Keratinocyte (primary cell): Measurements from ENCODE around the gene OGFOD3. TPM values are rescaled to one million over a fixed set of nuclear protein-coding genes. Genes with fewer than 3 reads are reported as not detected.

ENCODE experiments used
- DNase-seq: peaks from one replicate; pipeline ENCODE4 v3.0.0-alpha.2; 2011; ENCODE audit warnings: low read depth, missing footprints, low spot score
- FAIRE-seq: peaks from 2 replicates; lab custom pipeline; 2011; peaks lifted over from hg19 to GRCh38; lab: Jason Lieb, UNC
- H2AFZ ChIP-seq: 2 replicates; pipeline ENCODE4 v1.6.0; 2012; ENCODE audit warnings: low read length, control low read depth, inconsistent platforms; ENCODE audit not compliant: control insufficient read depth
- H3K27ac ChIP-seq: 2 replicates; pipeline ENCODE4 v1.5.1; 2011; ENCODE audit warnings: low read length; ENCODE audit not compliant: control insufficient read depth, insufficient read depth
- H3K27me3 ChIP-seq: 3 replicates; pipeline ENCODE4 v1.6.0; 2011; ENCODE audit warnings: low read length; ENCODE audit not compliant: control insufficient read depth, insufficient read depth; ENCODE audit errors: extremely low read depth
- H3K36me3 ChIP-seq, 2 experiments: 2 replicates in 1 of 2; 3 replicates in 1 of 2; pipeline ENCODE4 v1.5.1; 2011; ENCODE audit warnings: low read length in 2 of 2, mild to moderate bottlenecking in 1 of 2; ENCODE audit not compliant: control insufficient read depth in 2 of 2, insufficient read depth in 2 of 2; ENCODE audit errors: extremely low read depth in 1 of 2
- H3K4me1 ChIP-seq: 3 replicates; pipeline ENCODE4 v1.5.1; 2011; ENCODE audit warnings: low read length; ENCODE audit not compliant: control insufficient read depth, insufficient read depth; ENCODE audit errors: extremely low read depth
- H3K4me2 ChIP-seq: 3 replicates; pipeline ENCODE4 v1.6.0; 2011; ENCODE audit warnings: low read depth, low read length; ENCODE audit not compliant: control insufficient read depth, insufficient read depth; ENCODE audit errors: extremely low read depth
- H3K4me3 ChIP-seq, 3 experiments: fragments of 200-600 bp in 1 of 3; sonication (generic) in 1 of 3; 2 replicates in 2 of 3; 3 replicates in 1 of 3; pipeline ENCODE4 v1.5.1; 2011 to 2016; ENCODE audit warnings: low read length in 3 of 3, mild to moderate bottlenecking in 3 of 3, control low read depth in 2 of 3, inconsistent platforms in 1 of 3, low read depth in 1 of 3, mixed read lengths in 1 of 3, mixed run types in 1 of 3, moderate library complexity in 1 of 3; ENCODE audit not compliant: control insufficient read depth in 2 of 3, insufficient read depth in 2 of 3; ENCODE audit errors: extremely low read depth in 1 of 3
- H3K79me2 ChIP-seq: 2 replicates; pipeline ENCODE4 v1.6.0; 2012; ENCODE audit warnings: low read length; ENCODE audit not compliant: control insufficient read depth, insufficient read depth
- H3K9ac ChIP-seq: 3 replicates; pipeline ENCODE4 v1.6.0; 2011; ENCODE audit warnings: low read length; ENCODE audit not compliant: control insufficient read depth, insufficient read depth; ENCODE audit errors: extremely low read depth
- H3K9me1 ChIP-seq: 3 replicates; pipeline ENCODE4 v1.6.0; 2011; ENCODE audit warnings: low read length; ENCODE audit not compliant: control insufficient read depth, insufficient read depth; ENCODE audit errors: extremely low read depth
- H3K9me3 ChIP-seq: 2 replicates; pipeline ENCODE4 v1.5.1; 2012; ENCODE audit warnings: low read depth, low read length; ENCODE audit not compliant: control insufficient read depth
- H4K20me1 ChIP-seq: 3 replicates; pipeline ENCODE4 v1.6.0; 2011; ENCODE audit warnings: low read length; ENCODE audit not compliant: control insufficient read depth, insufficient read depth; ENCODE audit errors: extremely low read depth
- EZH2 ChIP-seq: IDR thresholded peaks from one replicate; pipeline ENCODE4 v1.6.1; 2012; ENCODE audit warnings: inconsistent platforms, mild to moderate bottlenecking, low read length, moderate library complexity
- dilution Hi-C: fragments of 300-500 bp; cut with MboI; formaldehyde crosslinking; loops from one replicate; pipeline ENCODE4 v1.7.0; 2020; ENCODE audit warnings: low sequenced_read_pairs; ENCODE audit not compliant: extremely low pct_ligation_motif_present
- polyA plus RNA-seq, 5 experiments: library from polyadenylated mRNA; depleted of rRNA in 3 of 5; stranded (reverse) in 3 of 5; stranded (forward) in 1 of 5; unstranded in 1 of 5; fragments of >200 nt; gene quantifications; 1 replicate in 1 of 5; 2 replicates in 3 of 5; 3 replicates in 1 of 5; pipeline versions ENCODE4 v1.2.1 to v1.2.3, GENCODE V29; 2011 to 2012; ENCODE audit warnings: missing spikeins in 2 of 5, low read depth in 1 of 5, low replicate concordance in 1 of 5
- TF ChIP-seq, protein P1 (sequence below), 3 experiments: IDR thresholded peaks in 1 of 3; conservative IDR thresholded peaks in 1 of 3; optimal IDR thresholded peaks in 1 of 3; 2 replicates in 2 of 3; 3 replicates in 1 of 3; pipeline versions ENCODE3 to v1.5.1; 2011; ENCODE audit warnings: low read length in 3 of 3, mild to moderate bottlenecking in 3 of 3, moderate library complexity in 2 of 3, control low read depth in 1 of 3, inconsistent platforms in 1 of 3; ENCODE audit not compliant: insufficient read depth in 2 of 3; ENCODE audit errors: extremely low read depth in 1 of 3

The OGFOD3 gene
- polyA plus RNA-seq, 1 donor (not counting 4 experiments of a cell fraction or from before 2014, with no cell fraction given) = 10.8 TPM

DNA sequence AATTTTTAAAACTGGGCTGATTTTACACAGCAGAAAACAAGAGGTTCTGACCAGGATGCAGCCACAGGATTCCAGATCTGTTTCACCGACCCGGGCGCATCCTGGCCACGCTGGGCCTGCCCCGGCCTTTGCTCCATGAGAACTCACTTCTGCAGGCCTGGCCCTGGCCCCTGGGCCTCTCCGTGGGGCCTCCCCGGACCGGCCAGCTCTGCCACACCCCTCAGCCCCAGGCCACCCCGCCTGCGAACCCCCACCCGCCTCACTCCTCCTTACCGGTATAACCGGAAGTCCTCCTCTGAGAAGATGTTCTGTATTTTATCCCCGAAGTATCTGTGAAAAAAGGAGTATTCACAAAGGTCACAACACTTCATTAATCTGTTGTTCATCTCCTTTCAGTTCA is 13.3 kb downstream of the OGFOD3 start:
- H4K20me1 ChIP-seq = peaks cover 2% of the 10 kb centered on the region
- no peak for DNase-seq
- H3K9me1 ChIP-seq = no peaks in the 10 kb centered on the region
- no peak overlapping the region for H3K4me3 ChIP-seq
- FAIRE-seq = no peak
- no peaks in the 10 kb centered on the region for H3K9me3 ChIP-seq
- no peak overlapping the region for H3K9ac ChIP-seq
- no peaks in the 10 kb centered on the region for H3K79me2 ChIP-seq
- no peak overlapping the region for H2AFZ ChIP-seq
- peaks cover 2 to 8% of the 10 kb centered on the region in 2 experiments for H3K36me3 ChIP-seq
- no peaks in the 10 kb centered on the region for H3K4me1 ChIP-seq
- dilution Hi-C loops = no loop called here
- no peaks in the 10 kb centered on the region for H3K27me3 ChIP-seq
- no peak overlapping the region for H3K4me2 ChIP-seq
- TF ChIP-seq, protein P1, sequence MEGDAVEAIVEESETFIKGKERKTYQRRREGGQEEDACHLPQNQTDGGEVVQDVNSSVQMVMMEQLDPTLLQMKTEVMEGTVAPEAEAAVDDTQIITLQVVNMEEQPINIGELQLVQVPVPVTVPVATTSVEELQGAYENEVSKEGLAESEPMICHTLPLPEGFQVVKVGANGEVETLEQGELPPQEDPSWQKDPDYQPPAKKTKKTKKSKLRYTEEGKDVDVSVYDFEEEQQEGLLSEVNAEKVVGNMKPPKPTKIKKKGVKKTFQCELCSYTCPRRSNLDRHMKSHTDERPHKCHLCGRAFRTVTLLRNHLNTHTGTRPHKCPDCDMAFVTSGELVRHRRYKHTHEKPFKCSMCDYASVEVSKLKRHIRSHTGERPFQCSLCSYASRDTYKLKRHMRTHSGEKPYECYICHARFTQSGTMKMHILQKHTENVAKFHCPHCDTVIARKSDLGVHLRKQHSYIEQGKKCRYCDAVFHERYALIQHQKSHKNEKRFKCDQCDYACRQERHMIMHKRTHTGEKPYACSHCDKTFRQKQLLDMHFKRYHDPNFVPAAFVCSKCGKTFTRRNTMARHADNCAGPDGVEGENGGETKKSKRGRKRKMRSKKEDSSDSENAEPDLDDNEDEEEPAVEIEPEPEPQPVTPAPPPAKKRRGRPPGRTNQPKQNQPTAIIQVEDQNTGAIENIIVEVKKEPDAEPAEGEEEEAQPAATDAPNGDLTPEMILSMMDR (optimal IDR thresholded peaks at IDR 0.05 in 1 of 3, IDR thresholded peaks at IDR 0.05 in 1 of 3, conservative IDR thresholded peaks at IDR 0.05 in 1 of 3; ENCODE audit: extremely low read depth in 1 of 3, insufficient read depth in 2 of 3, low read length in 3 of 3) = no peak
- TF ChIP-seq EZH2 = no peak
- no peak overlapping the region for H3K27ac ChIP-seq

DNA sequence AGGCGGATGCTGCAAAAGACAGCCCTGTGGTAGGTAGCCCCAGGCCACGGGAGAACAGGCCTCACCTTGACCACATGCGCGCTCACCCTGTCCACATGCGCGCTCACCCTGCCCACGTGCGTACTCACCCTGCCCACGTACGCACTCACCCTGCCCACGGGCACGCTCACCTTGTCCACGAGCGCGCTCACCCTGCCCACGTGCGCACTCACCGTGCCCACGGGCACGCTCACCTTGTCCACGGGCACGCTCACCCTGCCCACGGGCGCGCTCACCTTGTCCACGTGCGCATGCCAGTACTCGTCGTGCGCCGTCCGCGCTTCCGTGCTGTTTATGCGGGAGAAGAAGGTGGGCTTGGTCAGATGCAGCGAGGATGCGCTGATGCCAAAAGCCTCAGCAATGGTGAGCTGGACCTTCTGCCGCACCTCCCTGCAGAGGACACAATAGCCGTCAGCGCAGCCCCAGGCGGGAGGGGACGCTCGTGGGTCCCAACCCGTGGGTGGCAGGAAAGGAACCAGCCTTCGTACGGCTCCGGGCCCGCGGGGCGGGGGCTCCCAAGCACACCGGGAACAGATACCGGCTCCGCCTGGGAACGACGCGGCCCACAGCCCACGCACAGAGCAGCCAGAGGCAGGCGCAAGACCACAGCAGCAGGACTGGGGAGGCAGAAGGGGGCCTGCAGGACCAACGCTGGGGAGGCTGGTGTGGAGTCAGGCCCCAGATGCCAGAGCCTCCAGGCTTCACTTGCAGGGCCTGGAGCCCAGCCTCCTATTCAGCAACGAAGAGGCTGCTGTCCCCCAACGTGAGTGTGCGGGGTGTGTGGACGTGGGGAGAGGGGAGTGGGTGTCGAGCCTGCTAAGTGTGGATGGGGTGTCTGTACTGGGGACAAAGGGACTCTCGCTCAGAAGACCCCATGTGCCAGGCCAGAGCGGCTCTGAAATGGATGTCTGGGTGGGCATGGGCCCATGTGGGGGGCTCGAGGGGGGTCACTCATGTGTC is 14.4 kb downstream of the OGFOD3 start:
- no peak for FAIRE-seq
- TF ChIP-seq EZH2 = no peak
- TF ChIP-seq, protein P1 (optimal IDR thresholded peaks at IDR 0.05 in 1 of 3, IDR thresholded peaks at IDR 0.05 in 1 of 3, conservative IDR thresholded peaks at IDR 0.05 in 1 of 3; ENCODE audit: extremely low read depth in 1 of 3, insufficient read depth in 2 of 3, low read length in 3 of 3) = no peak
- dilution Hi-C loops = no loop called here
- Histone ChIP-seq H3K27ac (no peak overlapping the region), H3K9ac (no peak overlapping the region), H3K4me2 (no peak overlapping the region), H3K9me3 (no peaks in the 10 kb centered on the region), H3K36me3 (peaks cover 2 to 8% of the 10 kb centered on the region in 2 experiments), H4K20me1 (no peaks in the 10 kb centered on the region), H3K9me1 (no peaks in the 10 kb centered on the region), H3K79me2 (no peaks in the 10 kb centered on the region), H3K4me1 (no peaks in the 10 kb centered on the region), H3K27me3 (no peaks in the 10 kb centered on the region), H2AFZ (no peak overlapping the region), H3K4me3 (no peak overlapping the region)
- no peak for DNase-seq
